H1 (cell line): ENCODE results near the gene GTF3C5. TPM values are rescaled to one million over a fixed set of nuclear protein-coding genes. Genes with fewer than 3 reads are reported as not detected.

Experiments used
- CREB1 ChIP-seq: IDR thresholded peaks from 2 replicates; pipeline ENCODE4 v1.6.1; 2012; ENCODE audit warnings: inconsistent platforms
- KDM1A ChIP-seq: fragments of 200-600, 300-600 bp; sonication (generic); IDR thresholded peaks from 2 replicates; pipeline ENCODE4 v1.7.1; 2016; ENCODE audit warnings: mild to moderate bottlenecking, low read length, borderline replicate concordance
- MAFK ChIP-seq: IDR thresholded peaks from 2 replicates; pipeline ENCODE4 v1.6.1; 2012; ENCODE audit warnings: low read depth, mild to moderate bottlenecking, improper control_type of control experiment, low read length
- RNF2 ChIP-seq: fragments of 200-900, 300-1000 bp; sonication (generic); IDR thresholded peaks from 2 replicates; pipeline ENCODE4 v1.7.1; 2016; ENCODE audit warnings: borderline replicate concordance, low read depth, mild to moderate bottlenecking, antibody characterized with exemption, low read length; ENCODE audit not compliant: poor library complexity, severe bottlenecking; ENCODE audit errors: missing control alignments
- TEAD4 ChIP-seq: IDR thresholded peaks from 2 replicates; pipeline ENCODE4 v1.6.1; 2012; ENCODE audit warnings: low read depth, low read length, inconsistent platforms, mixed read lengths
- polyA plus RNA-seq, 7 experiments: library from polyadenylated mRNA; depleted of rRNA in 3 of 7; stranded (reverse) in 5 of 7; unstranded in 2 of 7; fragments of >200 nt in 5 of 7; fragments of 200-250 nt in 2 of 7; gene quantifications; 1 replicate in 5 of 7; 2 replicates in 1 of 7; 4 replicates in 1 of 7; pipeline versions ENCODE4 v1.2.1 to v1.2.3, GENCODE V29; 2011 to 2013; ENCODE audit warnings: missing spikeins in 2 of 7, mixed read lengths in 2 of 7
- total RNA-seq: library from RNA; stranded (reverse); fragmentation: NEBNext Ultra II Directional; extraction: Animal tissue kit (Norgen Biotek cat#: 25700); gene quantifications from 2 replicates; pipeline ENCODE4 v1.2.1, GENCODE V29; 2021
- TF ChIP-seq, protein P1 (sequence below): fragments of 300-600 bp; sonication (generic); IDR thresholded peaks from 2 replicates; pipeline ENCODE4 v1.7.1; 2012; ENCODE audit warnings: low read length, moderate library complexity, mild to moderate bottlenecking, inconsistent platforms; ENCODE audit not compliant: insufficient replicate concordance

Gene GTF3C5
- total and polyA plus RNA-seq, 2 of the 8 experiments (the other 6 are each of a cell fraction or from before 2014, with no cell fraction given), result 78.7 to 87.1 TPM

DNA sequence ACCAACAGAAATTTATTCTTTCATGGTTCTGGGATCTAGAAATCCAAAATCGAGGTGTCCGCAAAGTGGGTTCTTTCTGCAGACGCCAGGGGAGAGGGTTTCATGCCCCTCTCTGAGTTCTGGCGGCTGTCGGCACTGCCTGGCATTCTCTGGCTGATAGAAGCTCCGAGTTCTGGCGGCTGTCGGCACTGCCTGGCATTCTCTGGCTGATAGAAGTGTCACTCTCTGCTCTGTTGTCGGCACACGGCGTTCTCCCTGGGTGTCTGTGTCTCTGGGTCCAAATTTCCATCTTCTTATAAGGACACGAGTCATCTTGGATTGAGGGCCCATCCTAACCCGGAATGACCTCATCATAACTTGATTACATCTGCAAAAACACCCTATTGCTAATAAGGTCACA is 44.7 kb upstream of the GTF3C5 start (continued):
- TF ChIP-seq, protein P1, sequence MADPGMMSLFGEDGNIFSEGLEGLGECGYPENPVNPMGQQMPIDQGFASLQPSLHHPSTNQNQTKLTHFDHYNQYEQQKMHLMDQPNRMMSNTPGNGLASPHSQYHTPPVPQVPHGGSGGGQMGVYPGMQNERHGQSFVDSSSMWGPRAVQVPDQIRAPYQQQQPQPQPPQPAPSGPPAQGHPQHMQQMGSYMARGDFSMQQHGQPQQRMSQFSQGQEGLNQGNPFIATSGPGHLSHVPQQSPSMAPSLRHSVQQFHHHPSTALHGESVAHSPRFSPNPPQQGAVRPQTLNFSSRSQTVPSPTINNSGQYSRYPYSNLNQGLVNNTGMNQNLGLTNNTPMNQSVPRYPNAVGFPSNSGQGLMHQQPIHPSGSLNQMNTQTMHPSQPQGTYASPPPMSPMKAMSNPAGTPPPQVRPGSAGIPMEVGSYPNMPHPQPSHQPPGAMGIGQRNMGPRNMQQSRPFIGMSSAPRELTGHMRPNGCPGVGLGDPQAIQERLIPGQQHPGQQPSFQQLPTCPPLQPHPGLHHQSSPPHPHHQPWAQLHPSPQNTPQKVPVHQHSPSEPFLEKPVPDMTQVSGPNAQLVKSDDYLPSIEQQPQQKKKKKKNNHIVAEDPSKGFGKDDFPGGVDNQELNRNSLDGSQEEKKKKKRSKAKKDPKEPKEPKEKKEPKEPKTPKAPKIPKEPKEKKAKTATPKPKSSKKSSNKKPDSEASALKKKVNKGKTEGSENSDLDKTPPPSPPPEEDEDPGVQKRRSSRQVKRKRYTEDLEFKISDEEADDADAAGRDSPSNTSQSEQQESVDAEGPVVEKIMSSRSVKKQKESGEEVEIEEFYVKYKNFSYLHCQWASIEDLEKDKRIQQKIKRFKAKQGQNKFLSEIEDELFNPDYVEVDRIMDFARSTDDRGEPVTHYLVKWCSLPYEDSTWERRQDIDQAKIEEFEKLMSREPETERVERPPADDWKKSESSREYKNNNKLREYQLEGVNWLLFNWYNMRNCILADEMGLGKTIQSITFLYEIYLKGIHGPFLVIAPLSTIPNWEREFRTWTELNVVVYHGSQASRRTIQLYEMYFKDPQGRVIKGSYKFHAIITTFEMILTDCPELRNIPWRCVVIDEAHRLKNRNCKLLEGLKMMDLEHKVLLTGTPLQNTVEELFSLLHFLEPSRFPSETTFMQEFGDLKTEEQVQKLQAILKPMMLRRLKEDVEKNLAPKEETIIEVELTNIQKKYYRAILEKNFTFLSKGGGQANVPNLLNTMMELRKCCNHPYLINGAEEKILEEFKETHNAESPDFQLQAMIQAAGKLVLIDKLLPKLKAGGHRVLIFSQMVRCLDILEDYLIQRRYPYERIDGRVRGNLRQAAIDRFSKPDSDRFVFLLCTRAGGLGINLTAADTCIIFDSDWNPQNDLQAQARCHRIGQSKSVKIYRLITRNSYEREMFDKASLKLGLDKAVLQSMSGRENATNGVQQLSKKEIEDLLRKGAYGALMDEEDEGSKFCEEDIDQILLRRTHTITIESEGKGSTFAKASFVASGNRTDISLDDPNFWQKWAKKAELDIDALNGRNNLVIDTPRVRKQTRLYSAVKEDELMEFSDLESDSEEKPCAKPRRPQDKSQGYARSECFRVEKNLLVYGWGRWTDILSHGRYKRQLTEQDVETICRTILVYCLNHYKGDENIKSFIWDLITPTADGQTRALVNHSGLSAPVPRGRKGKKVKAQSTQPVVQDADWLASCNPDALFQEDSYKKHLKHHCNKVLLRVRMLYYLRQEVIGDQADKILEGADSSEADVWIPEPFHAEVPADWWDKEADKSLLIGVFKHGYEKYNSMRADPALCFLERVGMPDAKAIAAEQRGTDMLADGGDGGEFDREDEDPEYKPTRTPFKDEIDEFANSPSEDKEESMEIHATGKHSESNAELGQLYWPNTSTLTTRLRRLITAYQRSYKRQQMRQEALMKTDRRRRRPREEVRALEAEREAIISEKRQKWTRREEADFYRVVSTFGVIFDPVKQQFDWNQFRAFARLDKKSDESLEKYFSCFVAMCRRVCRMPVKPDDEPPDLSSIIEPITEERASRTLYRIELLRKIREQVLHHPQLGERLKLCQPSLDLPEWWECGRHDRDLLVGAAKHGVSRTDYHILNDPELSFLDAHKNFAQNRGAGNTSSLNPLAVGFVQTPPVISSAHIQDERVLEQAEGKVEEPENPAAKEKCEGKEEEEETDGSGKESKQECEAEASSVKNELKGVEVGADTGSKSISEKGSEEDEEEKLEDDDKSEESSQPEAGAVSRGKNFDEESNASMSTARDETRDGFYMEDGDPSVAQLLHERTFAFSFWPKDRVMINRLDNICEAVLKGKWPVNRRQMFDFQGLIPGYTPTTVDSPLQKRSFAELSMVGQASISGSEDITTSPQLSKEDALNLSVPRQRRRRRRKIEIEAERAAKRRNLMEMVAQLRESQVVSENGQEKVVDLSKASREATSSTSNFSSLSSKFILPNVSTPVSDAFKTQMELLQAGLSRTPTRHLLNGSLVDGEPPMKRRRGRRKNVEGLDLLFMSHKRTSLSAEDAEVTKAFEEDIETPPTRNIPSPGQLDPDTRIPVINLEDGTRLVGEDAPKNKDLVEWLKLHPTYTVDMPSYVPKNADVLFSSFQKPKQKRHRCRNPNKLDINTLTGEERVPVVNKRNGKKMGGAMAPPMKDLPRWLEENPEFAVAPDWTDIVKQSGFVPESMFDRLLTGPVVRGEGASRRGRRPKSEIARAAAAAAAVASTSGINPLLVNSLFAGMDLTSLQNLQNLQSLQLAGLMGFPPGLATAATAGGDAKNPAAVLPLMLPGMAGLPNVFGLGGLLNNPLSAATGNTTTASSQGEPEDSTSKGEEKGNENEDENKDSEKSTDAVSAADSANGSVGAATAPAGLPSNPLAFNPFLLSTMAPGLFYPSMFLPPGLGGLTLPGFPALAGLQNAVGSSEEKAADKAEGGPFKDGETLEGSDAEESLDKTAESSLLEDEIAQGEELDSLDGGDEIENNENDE, result no peak
- TF ChIP-seq TEAD4 (no peak), RNF2 (no peak), KDM1A (no peak), MAFK (no peak), CREB1 (no peak)
